Fibroblast of gingiva (primary cell): ENCODE results near the gene FAM131C.
"Not testable (repeated sequence)": the region's sequence is repeated elsewhere in the genome, so short reads cannot be mapped to it uniquely, and the experiment has no call there.

Source experiments
- DNase-seq: peaks from one replicate; pipeline ENCODE4 v3.0.0-alpha.2; 2011; ENCODE audit warnings: low read depth

FAM131C gene

GRCh38 chr1:16076865-16077238, 3.4 kb upstream of the FAM131C start:
- peak; percentile 60 for DNase-seq

DNA sequence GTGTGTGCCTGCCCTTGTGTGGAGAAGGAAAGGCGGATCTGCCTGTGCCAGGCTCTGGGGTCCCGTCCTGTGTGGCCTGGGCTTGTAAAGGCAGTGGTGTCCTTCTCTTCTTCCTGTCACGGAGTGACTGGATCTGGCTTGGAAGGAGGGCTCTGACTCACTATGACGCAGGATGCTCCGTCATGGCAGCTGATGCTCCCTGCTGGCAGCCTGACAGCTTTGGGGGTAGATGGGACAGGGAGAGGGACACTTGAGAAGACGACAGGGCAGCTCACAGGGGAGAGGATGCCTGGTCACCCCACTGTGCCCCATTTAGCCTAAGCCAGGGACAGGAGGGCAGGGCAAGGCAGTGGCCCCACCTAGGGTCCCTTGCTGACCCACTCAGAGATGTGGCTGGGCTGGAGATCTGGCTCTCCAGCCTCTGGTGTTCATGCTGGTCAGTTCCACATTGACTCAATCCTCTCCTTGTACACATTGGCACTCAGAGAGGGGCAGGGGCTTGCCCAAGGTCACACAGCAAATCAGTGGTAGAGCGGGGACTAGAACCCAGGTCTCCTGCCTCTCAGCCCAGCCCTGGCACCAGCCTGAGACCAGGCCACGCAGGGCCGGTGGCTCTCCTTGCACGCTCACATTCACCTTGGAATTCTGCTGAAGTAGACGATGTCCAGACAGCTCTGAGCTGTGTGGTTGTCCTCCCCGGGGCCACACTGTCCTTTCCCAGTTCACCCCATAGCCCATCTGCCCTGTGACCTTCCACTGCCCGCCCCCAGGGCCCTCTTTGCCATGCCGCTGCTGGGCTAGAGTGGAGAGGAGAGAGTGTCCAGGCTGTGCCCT, 2.8 kb upstream of the FAM131C start:
- peak; percentile 91 for DNase-seq

GRCh38 chr1:16075337-16076030, 2.0 kb upstream of the FAM131C start:
- peak; percentile 47 for DNase-seq

DNA sequence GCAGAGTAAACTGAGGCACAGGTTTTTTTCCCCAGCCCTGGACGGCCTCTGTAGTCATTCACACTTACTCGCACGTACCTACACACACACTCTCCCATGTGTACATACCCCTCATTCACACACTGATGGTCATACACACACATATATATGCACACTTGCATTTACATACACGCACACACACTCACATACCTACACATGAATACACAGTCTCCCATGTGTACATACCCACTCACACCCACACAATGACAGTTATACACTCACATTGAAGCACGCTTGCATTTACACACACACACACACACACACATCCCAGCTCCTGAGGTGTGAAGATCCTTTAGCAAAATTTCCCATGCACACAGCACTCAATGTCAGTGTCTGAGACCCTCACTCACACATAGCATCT, 766 bp upstream of the FAM131C start:
- DNase-seq = no peak

DNA sequence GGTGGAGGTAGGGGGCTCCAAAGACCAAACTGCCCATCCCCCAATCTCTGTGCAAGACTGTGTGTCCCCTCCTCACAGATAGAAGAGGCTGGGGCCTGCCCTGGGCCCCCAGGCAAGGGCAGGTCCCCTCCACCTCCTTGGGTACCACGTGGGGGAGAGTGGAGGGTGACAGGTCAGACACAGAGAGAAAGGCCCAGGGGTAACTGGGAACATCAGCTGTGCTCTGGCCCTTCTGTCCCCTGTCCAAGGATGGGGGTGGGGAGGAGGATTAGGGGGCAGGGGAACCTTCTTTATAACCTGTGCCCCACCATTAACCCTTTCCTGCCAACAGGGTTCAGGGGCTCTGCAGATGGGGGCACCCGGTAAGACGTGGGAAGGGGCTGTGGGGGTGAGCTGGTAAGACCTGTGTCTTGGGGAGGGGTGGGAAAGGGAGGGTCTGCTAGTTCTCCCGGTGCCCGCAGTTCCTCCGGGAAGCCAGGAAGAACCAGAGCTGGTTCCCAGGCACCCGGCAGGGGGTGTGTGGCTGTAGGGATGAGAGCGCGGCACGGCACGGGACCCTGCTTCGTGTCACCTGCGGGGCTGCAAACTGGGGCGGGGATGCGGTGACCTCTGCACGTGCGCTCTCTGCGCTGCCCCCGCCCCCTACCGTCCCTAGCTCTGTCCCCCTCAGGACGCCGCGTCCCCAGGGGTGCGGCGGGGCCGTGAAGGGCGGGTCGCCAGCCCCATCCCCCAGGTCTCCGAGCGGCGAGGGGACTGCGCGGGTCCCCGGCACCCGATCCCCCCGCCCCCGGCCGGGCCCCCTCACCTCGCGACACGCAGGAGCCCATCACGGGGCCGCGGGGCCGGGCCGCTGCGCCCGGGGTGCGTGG, 601 bp downstream of the FAM131C start:
- DNase-seq = no peak

DNA sequence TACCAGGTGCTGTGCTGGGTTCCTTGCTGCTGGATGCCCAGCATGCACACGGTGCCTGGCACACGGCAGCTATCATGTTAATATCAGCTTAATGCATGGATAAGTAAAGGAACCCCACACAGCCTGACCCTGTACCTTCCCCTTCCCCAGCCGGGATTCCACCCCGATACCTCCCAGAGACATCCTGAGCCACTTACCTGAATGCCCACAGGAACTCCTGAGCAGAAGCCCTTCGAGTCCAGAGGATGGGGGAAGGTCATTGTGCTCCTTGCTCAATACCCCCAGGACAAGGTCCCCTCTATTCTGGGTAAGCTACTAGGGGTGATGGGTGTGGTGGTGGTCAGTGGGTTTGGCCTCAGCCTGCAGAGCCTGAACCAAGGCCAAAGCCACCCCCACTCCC, 1.4 kb downstream of the FAM131C start:
- DNase-seq = no peak

- DNase-seq = no peak
Observed at GRCh38 chr1:16071614-16072013, 1.8 kb downstream of the FAM131C start.

DNA sequence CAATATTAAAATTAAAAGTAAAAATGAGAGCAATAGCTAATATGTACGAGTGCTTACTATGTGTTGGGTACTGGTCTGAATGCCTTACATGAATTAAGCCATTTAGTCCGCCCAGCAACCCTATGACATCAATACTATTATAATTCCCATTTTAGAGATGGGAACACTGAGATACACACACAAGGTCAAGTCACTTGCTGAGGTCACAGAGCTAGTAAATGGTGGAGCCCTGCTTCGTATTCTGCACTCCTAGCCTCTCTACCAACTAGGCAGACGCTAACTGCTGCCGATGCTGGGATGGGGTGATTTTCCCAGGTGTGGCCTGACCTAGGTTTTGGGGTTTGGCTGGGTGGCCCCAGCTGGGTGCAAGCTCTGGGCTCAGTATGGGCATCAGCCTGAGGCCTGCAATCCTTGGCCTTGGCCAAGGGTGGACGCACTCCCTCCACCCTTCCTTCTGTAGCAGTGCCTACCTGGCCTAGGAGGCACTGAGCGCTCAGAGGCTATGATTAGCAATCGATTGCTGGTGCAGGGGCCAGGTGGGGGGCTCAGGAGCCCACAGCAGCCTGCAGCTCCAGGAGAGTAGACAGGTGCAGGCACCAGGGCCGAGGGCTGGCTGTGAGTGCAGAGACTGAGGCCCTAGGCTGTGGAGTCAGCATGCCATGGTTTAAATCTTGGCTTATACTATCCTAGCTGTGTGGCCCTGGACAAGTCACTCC, 2.7 kb downstream of the FAM131C start:
- DNase-seq = no peak

DNA sequence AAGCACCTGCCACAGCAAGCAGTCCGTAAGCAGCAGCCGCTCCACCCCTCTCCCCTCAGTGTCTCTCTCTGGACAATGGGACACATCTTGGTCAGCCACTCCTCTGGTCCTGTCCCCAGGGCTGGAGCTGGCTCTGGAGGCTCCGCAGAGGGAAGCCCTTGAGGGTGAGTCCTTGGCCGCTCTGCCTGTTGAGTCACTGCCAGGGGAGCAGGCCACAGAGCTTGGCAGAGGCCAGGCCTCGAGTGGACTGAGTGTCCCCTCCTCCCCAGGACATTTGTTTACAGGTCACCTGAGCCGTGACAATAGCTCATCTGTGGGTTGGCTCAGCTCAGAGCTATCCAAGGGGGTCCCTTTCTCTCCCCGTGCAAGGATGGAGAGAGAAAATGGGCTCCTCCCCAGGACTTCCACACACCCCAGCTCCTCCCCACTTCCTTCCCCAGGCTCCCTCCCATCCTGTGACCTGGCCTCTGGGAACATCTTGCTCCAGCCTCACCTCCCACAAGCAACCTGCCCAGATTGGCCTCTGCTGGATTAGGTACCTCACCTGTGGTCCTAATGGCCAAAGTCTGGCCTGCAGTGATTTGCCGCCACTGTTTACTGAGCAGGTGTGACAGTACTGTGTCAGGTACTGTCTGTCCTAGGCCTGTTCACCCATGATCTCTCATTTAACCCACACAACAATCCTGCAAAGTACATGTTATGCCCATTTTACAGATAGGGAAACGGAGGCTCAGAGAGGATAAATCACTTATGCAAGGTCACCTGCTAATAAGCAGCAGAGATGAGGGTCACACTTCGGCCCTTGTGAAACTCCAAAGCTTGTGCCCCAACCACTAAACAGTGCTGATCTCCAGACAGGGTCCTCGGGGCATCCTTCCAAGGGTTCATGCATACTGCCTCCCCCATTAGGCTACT, 4.8 kb downstream of the FAM131C start:
- peak; percentile 18 for DNase-seq

- no peak for DNase-seq
Observed at GRCh38 chr1:16067933-16068332, 5.5 kb downstream of the FAM131C start.

- no peak for DNase-seq
Observed at GRCh38 chr1:16067127-16067768, 6.2 kb downstream of the FAM131C start.

DNA sequence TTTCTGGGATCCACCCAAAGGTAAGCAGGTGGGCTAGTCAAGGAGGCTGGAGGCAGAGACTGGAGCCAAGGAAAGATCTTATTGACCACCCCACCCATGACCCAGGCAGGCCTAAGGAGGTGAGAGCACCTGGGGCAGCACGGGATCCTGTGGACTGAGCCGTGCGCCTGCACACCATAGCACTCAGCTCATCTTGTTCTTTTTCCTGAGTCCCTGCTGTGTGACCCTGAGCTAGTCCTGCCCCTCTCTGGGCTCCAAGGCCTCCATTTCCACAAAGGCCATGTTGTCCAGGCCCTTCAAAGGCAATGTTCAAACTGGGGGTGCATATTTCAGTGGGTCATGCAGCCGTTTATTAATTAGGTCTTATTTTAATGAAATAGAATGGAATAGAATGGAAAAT, 7.2 kb downstream of the FAM131C start:
- no peak for DNase-seq

- DNase-seq = no peak
Observed at GRCh38 chr1:16065269-16065576, 8.2 kb downstream of the FAM131C start.

DNA sequence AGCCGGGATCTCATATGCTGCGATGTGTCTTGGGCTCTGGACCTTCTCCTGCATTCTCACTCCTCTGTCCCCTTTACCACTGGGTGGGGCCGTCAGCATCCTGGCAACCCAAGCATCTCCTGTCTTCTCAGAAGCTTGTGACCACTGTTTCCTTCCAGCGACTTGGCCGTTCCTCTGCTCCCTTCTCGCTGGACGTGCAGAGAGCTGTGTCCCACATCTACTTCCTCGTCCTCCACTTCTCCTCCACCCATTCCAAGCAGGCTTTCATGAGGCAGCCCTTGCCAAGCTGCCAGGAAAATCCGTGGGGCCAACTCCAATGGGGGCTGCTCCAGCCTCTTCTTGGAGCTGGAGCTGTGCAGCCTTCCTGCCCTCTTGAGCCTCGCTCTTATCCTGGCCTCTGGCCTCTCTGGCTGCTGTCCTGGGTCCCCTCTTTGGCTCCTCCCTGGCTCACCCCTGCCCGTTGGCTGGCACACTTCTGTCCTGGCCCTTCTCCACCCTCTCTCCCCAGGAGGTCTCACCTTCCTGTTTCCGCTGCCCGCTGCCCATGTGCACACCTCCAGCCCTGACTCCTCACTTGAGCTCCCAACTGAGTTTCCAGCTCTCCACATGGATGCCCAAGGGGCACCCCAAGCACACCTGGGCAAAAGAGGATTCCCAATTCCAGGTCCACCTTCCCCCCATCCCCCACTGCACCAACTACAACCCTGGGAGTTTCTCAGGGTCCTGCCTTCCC, 8.7 kb downstream of the FAM131C start:
- DNase-seq = no peak

GRCh38 chr1:16063921-16064320, 9.5 kb downstream of the FAM131C start:
- no peak for DNase-seq

- DNase-seq = no peak
Observed at GRCh38 chr1:16063226-16063829, 10.1 kb downstream of the FAM131C start.

- not testable (repeated sequence) for DNase-seq
Observed at GRCh38 chr1:16062687-16063075, 10.8 kb downstream of the FAM131C start.

DNA sequence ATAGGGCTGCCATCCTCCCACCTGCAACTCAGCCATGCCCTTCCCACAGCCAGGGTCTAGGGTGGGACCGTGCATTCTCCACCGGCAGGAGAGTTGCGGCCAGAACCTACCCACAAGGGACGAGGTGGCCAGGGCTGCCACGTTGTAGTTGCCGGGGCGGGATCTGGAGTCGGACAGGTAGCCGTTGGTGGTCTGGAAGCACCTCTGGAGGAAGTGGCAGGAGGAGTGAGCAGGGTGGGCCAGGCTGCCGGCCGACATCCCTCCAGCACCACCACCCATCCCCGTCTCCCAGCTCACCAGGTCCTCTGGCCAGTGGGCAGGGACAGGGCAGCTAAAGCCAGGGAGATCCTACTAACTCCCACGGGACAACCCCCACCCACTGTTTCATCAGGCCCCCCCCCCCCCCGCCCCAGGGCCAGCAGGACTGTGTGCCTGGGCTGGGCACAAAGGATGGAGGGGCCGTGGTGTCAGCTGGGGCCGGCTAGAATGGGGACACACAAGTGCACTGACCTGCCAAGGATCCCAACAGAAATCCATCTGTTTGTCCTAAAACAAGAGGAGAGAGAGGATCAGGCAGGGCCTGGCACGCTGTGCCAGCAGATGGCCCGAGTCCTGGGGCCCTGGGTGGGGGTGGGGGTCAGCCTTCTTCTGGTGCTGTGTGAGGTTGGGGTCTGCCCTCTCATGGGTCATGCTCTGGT, 11.3 kb downstream of the FAM131C start:
- DNase-seq = not testable (repeated sequence)

GRCh38 chr1:16061266-16061665, 12.2 kb downstream of the FAM131C start:
- DNase-seq = no peak
